SIG-M5 (cell line): ENCODE results near the gene TCL1B.

ENCODE experiments used
- DNase-seq: peaks from one replicate; lab custom pipeline; 2025; lab: John Stamatoyannopoulos, UW

TCL1B gene

GRCh38 chr14:95667249-95667693 is 19.0 kb upstream of the TCL1B start:
- DNase-seq = no peak

- DNase-seq = no peak
Measured at GRCh38 chr14:95668235-95668772, 17.9 kb upstream of the TCL1B start.

DNA sequence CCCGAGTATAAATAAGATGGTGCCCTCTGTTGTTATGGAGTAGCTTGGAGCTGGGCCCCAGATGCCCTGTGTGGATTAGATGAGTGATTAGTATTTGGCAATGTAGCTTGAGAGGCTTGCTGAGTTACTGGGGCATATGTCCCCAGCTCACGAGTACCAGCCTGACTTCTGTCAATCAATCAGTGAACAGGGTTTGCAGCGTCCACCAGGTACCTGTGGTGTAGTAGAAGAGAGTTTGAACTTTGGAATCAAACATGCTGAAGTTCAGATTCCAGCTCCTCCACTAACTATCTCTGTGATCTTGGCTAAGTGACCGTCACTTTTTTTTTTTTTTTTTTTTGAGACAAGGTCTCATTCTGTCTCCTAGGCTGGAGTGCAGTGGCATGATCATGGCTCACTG is 11.6 kb upstream of the TCL1B start:
- DNase-seq = no peak

DNA sequence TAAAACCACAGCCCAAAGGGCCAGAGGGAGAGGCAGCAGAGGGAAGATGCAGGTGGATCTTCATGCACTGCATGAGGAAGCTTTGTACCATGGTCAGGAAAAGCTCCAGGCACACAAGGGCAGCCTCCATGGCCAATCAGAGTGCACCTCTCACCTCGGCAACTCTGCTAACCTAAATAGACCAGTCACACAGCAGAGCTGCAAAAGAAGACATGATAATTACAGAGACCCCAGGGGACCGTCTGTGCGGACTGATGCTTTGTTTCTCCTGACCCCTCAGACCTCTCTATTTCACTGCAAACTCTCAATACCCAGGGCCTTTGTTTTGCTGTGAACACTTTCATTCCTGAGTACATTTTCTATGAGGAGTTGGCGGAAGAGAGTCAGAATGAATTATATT is 10.7 kb upstream of the TCL1B start:
- DNase-seq = no peak

DNA sequence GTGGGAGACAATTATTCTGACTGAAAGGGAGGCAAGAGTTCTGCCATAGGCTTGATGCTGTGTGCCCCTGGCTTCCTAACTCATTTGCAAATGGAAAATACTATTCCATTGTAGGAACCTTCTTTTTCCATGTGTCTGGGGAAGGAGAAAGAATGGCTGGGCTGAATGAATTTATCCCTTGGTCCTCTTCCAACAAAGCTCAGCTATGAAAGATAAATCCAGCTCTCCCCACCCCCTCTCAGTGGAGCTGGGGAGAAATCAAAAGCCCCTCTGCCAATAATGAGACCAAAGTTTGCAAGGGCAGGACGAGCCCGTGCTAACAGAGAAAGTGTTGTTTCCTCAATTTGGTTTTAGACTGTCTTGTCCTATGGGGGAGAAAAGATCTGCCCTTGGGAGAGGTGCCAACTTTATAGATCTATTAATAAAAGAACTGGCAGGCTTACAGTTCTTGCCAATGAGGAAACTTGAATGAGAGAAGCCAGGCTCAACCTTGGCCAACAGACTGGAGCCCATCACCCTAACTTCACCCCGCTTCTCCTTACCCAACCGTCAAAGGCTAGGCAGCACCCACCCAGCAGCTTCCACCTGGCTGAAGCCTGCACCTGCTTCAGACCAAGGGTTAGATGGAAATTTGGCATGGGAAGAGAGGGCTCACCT is 8.9 kb upstream of the TCL1B start:
- no peak for DNase-seq

GRCh38 chr14:95679148-95679815 is 6.9 kb upstream of the TCL1B start:
- DNase-seq = no peak

GRCh38 chr14:95679998-95680735 is 6.1 kb upstream of the TCL1B start:
- no peak for DNase-seq

DNA sequence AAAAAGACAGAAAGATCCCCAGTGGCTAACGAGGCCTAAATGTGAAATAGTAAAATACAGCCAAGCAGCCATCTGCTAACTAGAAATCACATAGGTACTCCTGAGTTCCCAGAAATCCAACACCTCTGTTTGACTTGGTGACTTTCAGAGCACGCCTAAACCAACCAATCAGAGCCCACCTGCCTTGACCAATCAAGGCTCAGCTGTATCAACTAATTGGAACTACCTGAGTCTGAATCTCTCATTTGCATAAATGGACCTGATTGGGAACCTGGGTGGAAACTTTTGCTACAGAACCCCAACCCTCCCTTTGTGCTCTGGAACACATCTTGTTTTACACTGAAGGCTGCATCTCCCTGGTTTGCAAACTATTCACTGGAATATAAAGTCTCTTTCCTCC is 5.1 kb upstream of the TCL1B start:
- no peak for DNase-seq

GRCh38 chr14:95683793-95684192 is 2.4 kb upstream of the TCL1B start:
- DNase-seq = no peak

DNA sequence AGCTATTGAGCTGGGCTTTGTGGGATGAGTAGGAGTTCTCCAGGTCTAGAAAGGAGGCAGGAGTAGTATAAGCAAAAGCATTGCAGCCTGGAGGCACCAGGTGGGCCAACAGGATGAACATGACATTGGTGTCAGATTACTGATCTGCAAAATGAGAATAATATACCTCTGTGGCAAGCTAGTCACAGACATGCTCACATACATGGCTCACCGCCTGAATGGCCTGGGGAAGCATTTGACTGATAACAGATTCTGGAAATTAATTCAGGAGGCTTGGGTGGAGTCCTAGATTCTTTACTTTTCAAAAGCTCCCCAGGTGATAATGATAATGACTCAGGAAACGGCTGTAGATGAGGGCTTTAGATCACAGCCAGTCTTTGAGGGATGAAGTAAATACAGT is 709 bp downstream of the TCL1B start:
- no peak for DNase-seq

GRCh38 chr14:95689441-95689840 is 3.2 kb downstream of the TCL1B start:
- DNase-seq = no peak

GRCh38 chr14:95690815-95691214 is 4.6 kb downstream of the TCL1B start:
- DNase-seq = no peak

DNA sequence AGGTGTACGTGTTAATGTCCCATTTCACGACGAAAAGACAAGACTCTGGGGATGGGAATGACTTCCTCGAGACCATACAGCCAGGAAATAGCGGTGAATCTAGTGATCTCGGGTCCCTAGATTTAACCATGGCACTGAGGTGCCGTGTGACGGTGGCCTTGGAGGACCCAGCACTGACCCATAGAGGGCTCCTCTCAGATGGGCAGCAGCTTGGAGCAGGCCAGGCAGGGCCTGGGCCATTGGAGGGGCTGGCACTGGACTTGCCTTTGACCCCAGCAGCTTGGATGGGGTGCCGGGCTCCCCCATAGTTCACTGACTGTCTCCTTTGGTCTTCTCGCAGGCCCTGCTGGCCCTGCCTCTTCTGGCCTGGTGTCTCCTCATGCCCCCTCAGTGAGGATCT is 5.4 kb downstream of the TCL1B start:
- DNase-seq = no peak

DNA sequence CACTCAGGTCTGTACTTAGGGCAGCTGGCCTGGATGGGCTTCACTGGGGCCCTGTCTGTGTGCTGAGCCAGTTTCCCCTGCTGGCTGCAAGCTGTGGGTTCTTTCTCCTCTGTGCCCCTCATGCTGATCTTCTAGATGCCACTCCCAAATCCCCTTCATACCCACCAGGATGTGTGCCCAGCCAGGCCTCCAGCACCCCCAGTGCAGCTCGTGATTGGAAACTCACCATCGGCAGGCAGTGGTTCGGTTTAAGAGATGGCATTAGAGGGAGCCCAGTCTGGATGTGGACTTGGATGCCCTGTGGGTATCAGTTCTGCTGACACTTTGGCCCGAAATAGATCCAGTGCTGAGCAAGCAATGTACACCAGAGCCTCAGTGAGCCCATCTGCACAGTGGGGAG is 5.9 kb downstream of the TCL1B start:
- DNase-seq = no peak

GRCh38 chr14:95695051-95695450 is 8.8 kb downstream of the TCL1B start:
- DNase-seq = no peak

DNA sequence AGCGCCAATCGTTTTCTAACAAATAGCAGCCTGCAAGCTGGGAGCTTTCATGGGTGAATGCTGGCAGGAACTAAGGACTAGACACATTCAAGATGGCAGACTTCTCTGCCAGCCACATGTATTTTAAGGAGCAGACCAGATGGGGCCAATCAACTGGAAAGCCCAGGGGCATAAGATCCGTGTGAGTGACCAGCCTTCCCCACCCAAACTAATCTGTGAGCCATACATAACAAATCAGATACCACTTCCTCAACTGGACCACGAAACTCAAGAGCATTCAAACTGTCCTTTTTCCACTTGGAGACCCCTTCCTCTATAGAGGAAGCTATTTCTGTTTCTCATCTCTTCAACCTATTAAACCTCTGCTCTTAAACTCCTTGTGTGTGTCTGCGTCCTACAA is 9.7 kb downstream of the TCL1B start:
- no peak for DNase-seq

GRCh38 chr14:95696741-95697140 is 10.5 kb downstream of the TCL1B start:
- no peak for DNase-seq

GRCh38 chr14:95697764-95698163 is 11.5 kb downstream of the TCL1B start:
- DNase-seq = no peak

GRCh38 chr14:95698287-95698686 is 12.1 kb downstream of the TCL1B start:
- DNase-seq = no peak

GRCh38 chr14:95699412-95699811 is 13.2 kb downstream of the TCL1B start:
- DNase-seq = no peak

DNA sequence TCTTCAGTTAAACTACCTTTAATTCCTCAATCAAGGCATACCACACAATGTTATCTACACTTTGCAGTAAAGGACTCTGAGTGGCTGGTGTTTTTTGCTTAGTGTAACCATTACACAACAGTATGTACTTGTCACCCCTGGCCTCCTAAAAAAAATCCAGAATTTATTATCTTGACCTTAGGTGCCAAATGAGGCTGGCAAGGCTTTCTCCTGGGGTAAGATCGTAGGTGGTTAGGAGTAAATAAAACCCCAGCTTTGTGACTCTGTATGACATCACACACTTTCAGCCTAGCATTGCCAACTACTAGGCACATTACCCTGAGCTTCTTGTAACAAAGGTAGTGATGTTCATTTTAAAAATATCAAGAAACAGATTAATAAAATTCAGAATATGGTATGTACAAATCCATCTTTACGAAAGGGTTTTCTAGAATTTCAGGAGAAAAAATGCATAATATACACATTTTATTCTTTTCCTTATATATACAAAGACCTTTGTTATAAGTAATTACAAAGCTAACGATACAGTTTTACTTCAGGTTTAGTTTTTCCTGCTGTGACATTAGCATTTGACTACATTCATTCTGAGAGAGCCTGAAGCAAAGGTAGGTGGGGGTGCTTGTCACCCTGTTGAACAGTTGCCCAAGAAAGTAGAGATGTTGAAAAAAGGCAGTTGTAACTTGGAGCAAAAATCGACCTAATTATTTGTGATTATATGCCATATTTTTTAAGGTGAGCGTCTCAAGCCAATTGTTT is 14.2 kb downstream of the TCL1B start:
- no peak for DNase-seq

DNA sequence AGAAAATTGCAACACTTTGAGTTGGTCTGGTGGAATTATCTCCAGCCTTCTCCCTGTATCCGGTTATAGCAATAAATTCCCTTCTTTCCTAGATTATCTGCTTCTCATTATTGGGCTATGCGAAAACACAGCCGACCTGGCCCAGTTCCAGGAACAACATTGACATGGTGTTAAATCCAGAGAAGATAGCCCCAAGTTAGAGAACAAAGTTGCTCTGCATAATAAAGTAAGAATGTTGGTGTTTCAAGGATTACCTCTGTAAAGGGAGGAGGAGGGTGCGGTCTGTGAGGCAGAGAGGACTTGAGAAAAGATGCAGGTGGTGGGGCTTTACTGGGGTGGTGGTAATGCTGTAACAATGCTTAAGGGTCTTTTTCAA is 15.6 kb downstream of the TCL1B start:
- no peak for DNase-seq
